Activated naive CD8-positive, alpha-beta T cell (primary cell): ENCODE data around the gene GYG1.

ENCODE experiments used
- H3K27ac Mint-ChIP-seq: one replicate; pipeline ENCODE4 v1.8.0; 2021; ENCODE audit warnings: mixed read lengths
- H3K27me3 Mint-ChIP-seq: one replicate; pipeline ENCODE4 v1.8.0; 2021; ENCODE audit warnings: mixed read lengths
- H3K36me3 Mint-ChIP-seq: one replicate; pipeline ENCODE4 v1.8.0; 2021; ENCODE audit warnings: mixed read lengths
- H3K4me1 Mint-ChIP-seq: one replicate; pipeline ENCODE4 v1.8.0; 2021; ENCODE audit warnings: low read depth, mixed read lengths
- H3K4me3 Mint-ChIP-seq: one replicate; pipeline ENCODE4 v1.8.0; 2021; ENCODE audit warnings: mild to moderate bottlenecking, mixed read lengths
- H3K9me3 Mint-ChIP-seq: one replicate; pipeline ENCODE4 v1.8.0; 2021; ENCODE audit warnings: low read depth, mixed read lengths

Gene GYG1

GRCh38 chr3:149020196-149020838 is 29.0 kb downstream of the GYG1 start:
- peaks cover 4% of the 10 kb centered on the region for H3K9me3 Mint-ChIP-seq
- no peak overlapping the region for H3K4me3 Mint-ChIP-seq
- peak overlapping the region; percentile 17 for H3K27ac Mint-ChIP-seq
- peaks cover 20% of the 10 kb centered on the region for H3K36me3 Mint-ChIP-seq
- H3K4me1 Mint-ChIP-seq, result peaks cover 4% of the 10 kb centered on the region
- H3K27me3 Mint-ChIP-seq, result no peaks in the 10 kb centered on the region

GRCh38 chr3:149020839-149021252 is 29.5 kb downstream of the GYG1 start:
- peaks cover 4% of the 10 kb centered on the region for H3K4me1 Mint-ChIP-seq
- H3K27me3 Mint-ChIP-seq, result no peaks in the 10 kb centered on the region
- H3K27ac Mint-ChIP-seq, result no peak overlapping the region
- peaks cover 4% of the 10 kb centered on the region for H3K9me3 Mint-ChIP-seq
- H3K36me3 Mint-ChIP-seq, result peaks cover 17% of the 10 kb centered on the region
- H3K4me3 Mint-ChIP-seq, result no peak overlapping the region

GRCh38 chr3:149021830-149022229 is 30.5 kb downstream of the GYG1 start:
- no peaks in the 10 kb centered on the region for H3K27me3 Mint-ChIP-seq
- H3K36me3 Mint-ChIP-seq, result peaks cover 17% of the 10 kb centered on the region
- peaks cover 4% of the 10 kb centered on the region for H3K4me1 Mint-ChIP-seq
- H3K27ac Mint-ChIP-seq, result no peak overlapping the region
- H3K4me3 Mint-ChIP-seq, result no peak overlapping the region
- peaks cover 4% of the 10 kb centered on the region for H3K9me3 Mint-ChIP-seq

GRCh38 chr3:149023951-149024350 is 32.6 kb downstream of the GYG1 start:
- Mint-ChIP-seq H3K27me3 (no peaks in the 10 kb centered on the region), H3K4me1 (peaks cover 4% of the 10 kb centered on the region), H3K9me3 (peaks cover 4% of the 10 kb centered on the region), H3K27ac (no peak overlapping the region), H3K4me3 (no peak overlapping the region), H3K36me3 (peaks cover 17% of the 10 kb centered on the region)

DNA sequence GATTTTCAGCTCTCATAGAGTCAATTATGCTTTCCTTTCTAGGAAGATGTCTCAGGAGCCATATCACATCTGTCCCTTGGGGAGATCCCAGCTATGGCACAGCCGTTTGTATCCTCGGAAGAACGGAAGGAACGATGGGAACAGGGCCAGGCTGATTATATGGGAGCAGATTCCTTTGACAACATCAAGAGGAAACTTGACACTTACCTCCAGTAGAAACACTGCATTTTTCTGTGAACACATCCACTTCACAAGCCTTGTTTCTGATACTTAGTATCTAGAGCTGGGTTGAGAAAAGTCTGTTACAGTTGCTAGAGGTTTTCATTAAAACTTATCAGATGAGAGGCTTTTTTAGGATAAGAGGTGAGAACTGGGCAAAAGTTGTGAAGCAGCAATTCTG is 35.4 kb downstream of the GYG1 start:
- H3K9me3 Mint-ChIP-seq, result peaks cover 4% of the 10 kb centered on the region
- H3K4me1 Mint-ChIP-seq, result no peaks in the 10 kb centered on the region
- peaks cover 14% of the 10 kb centered on the region for H3K36me3 Mint-ChIP-seq

DNA sequence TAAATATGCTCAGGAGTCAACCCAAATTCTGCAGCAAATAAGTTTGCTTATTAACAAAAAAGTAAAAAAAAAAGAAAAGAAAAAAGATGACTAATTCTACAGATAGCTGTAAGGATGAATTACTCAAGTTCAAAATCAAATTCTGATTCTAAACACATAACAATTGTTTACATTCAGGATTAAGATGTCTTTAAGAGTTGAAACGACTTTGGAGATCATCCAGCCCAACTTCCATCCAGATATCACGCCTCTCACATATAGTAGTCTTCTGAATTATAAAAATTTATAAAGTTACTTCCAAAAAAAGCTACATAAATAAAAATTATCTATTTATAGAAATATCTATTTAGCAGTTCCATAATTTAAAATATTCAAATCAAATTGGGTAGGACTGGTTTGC is 39.8 kb downstream of the GYG1 start:
- no peak overlapping the region for H3K4me3 Mint-ChIP-seq
- H3K9me3 Mint-ChIP-seq, result no peaks in the 10 kb centered on the region
- peaks cover 2% of the 10 kb centered on the region for H3K36me3 Mint-ChIP-seq
- H3K27ac Mint-ChIP-seq, result no peak overlapping the region
- no peaks in the 10 kb centered on the region for H3K27me3 Mint-ChIP-seq
- no peaks in the 10 kb centered on the region for H3K4me1 Mint-ChIP-seq

More for the DNA sequence above, 35.4 kb downstream of the GYG1 start:
- no peak overlapping the region for H3K4me3 Mint-ChIP-seq
- H3K27me3 Mint-ChIP-seq, result no peaks in the 10 kb centered on the region
- H3K27ac Mint-ChIP-seq, result no peak overlapping the region

- H3K36me3 Mint-ChIP-seq, result peaks cover 9% of the 10 kb centered on the region
- no peaks in the 10 kb centered on the region for H3K27me3 Mint-ChIP-seq
- H3K9me3 Mint-ChIP-seq, result no peaks in the 10 kb centered on the region
- H3K4me1 Mint-ChIP-seq, result peaks cover 6% of the 10 kb centered on the region
- H3K4me3 Mint-ChIP-seq, result no peak overlapping the region
- H3K27ac Mint-ChIP-seq, result no peak overlapping the region
These were observed 46.3 kb downstream of the GYG1 start for GRCh38 chr3:149037684-149038083.

GRCh38 chr3:149038322-149038721 is 47.0 kb downstream of the GYG1 start:
- Mint-ChIP-seq H3K9me3 (no peaks in the 10 kb centered on the region), H3K27ac (no peak overlapping the region), H3K4me3 (no peak overlapping the region), H3K4me1 (peaks cover 12% of the 10 kb centered on the region), H3K27me3 (no peaks in the 10 kb centered on the region), H3K36me3 (peaks cover 11% of the 10 kb centered on the region)

DNA sequence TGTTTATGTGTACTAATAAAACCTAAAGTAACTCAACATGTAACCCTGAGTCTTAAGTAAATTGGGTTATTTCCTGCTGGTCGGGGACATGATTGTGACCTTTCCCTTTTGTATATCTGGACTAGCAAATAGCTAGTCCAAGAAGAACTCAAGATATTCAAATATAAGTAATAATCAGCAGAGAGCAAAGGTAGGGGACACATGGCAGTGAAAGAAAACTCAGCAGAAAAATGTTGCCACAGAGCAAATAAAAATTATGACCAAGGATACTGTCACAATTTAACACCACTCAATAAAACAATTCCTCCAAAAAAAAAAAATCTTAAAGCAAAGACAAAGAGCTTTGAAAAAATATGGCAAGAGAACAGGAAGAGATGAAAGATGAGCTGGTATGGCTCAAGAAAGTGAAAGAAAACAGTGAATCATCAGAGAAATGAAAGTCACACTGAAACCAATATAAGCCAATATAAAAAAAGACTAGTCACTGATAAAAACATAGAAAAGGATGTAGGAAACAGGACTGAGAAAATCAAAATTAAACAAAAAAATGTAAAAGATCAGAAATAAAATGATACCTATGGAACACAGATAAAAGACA is 51.5 kb downstream of the GYG1 start:
- Mint-ChIP-seq H3K27me3 (no peaks in the 10 kb centered on the region), H3K27ac (peak overlapping the region; percentile 61), H3K9me3 (no peaks in the 10 kb centered on the region), H3K36me3 (peaks cover 18% of the 10 kb centered on the region), H3K4me3 (peak overlapping the region; percentile 33), H3K4me1 (peaks cover 25% of the 10 kb centered on the region)

- peaks cover 19% of the 10 kb centered on the region for H3K36me3 Mint-ChIP-seq
- no peaks in the 10 kb centered on the region for H3K27me3 Mint-ChIP-seq
- H3K27ac Mint-ChIP-seq, result no peak overlapping the region
- no peaks in the 10 kb centered on the region for H3K9me3 Mint-ChIP-seq
- H3K4me1 Mint-ChIP-seq, result peaks cover 25% of the 10 kb centered on the region
- H3K4me3 Mint-ChIP-seq, result no peak overlapping the region
These were observed 53.2 kb downstream of the GYG1 start for GRCh38 chr3:149044339-149045083.

GRCh38 chr3:149055575-149055974 is 64.2 kb downstream of the GYG1 start:
- H3K27ac Mint-ChIP-seq, result no peak overlapping the region
- no peaks in the 10 kb centered on the region for H3K9me3 Mint-ChIP-seq
- H3K36me3 Mint-ChIP-seq, result peaks cover 33% of the 10 kb centered on the region
- H3K4me1 Mint-ChIP-seq, result no peaks in the 10 kb centered on the region
- H3K27me3 Mint-ChIP-seq, result no peaks in the 10 kb centered on the region
- H3K4me3 Mint-ChIP-seq, result no peak overlapping the region

GRCh38 chr3:149058198-149058597 is 66.9 kb downstream of the GYG1 start:
- H3K9me3 Mint-ChIP-seq, result no peaks in the 10 kb centered on the region
- peaks cover 23% of the 10 kb centered on the region for H3K36me3 Mint-ChIP-seq
- H3K27me3 Mint-ChIP-seq, result no peaks in the 10 kb centered on the region
- no peak overlapping the region for H3K27ac Mint-ChIP-seq
- H3K4me3 Mint-ChIP-seq, result no peak overlapping the region
- H3K4me1 Mint-ChIP-seq, result no peaks in the 10 kb centered on the region

GRCh38 chr3:149058602-149059001 is 67.3 kb downstream of the GYG1 start:
- Mint-ChIP-seq H3K36me3 (peaks cover 21% of the 10 kb centered on the region), H3K4me3 (no peak overlapping the region), H3K27ac (no peak overlapping the region), H3K9me3 (no peaks in the 10 kb centered on the region), H3K4me1 (no peaks in the 10 kb centered on the region), H3K27me3 (no peaks in the 10 kb centered on the region)

DNA sequence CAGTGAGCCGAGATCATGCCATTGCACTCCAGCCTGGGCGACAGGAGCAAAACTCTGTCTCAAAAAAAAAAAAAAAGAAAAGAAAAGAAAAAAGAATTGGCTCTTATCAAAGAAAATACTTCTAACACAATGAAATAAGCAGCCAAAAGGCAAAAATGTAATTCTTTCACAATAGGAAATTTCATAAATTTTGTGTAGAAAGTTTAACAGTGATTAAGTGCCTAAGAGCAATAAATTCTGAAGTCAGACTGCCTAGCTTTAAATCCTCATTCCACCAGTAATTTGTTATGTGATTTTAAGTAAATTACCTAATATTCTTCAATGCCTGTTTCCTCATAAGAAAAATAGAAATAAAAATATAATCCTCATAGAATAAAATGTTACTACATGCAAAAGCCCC is 70.4 kb downstream of the GYG1 start:
- no peaks in the 10 kb centered on the region for H3K4me1 Mint-ChIP-seq
- no peak overlapping the region for H3K27ac Mint-ChIP-seq
- H3K27me3 Mint-ChIP-seq, result no peaks in the 10 kb centered on the region
- no peaks in the 10 kb centered on the region for H3K9me3 Mint-ChIP-seq
- H3K36me3 Mint-ChIP-seq, result peaks cover 12% of the 10 kb centered on the region
- no peak overlapping the region for H3K4me3 Mint-ChIP-seq

DNA sequence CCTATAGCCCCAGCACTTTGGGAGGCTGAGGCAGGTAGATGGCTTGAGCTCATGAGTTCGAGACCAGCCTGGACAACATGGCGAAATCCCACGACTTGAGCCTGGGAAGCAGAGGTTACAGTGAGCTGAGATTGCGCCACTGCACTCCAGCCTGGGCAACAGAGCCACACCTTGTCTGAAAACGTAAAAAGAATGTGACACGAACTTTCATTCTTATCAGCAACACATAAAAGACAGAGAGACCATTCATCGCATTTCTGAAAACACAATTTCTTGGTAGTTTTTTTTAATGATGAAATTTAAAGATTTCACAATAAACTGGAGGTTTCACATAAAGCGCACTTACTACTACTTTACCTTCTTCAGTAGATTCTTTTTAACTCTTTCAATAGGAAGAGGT is 76.5 kb downstream of the GYG1 start:
- no peaks in the 10 kb centered on the region for H3K9me3 Mint-ChIP-seq
- H3K36me3 Mint-ChIP-seq, result peaks cover 4% of the 10 kb centered on the region
- no peaks in the 10 kb centered on the region for H3K4me1 Mint-ChIP-seq
- H3K4me3 Mint-ChIP-seq, result no peak overlapping the region
- no peaks in the 10 kb centered on the region for H3K27me3 Mint-ChIP-seq
- H3K27ac Mint-ChIP-seq, result no peak overlapping the region
